ENCODE measurements around the gene FNDC3A.

The FNDC3A gene, protein sequence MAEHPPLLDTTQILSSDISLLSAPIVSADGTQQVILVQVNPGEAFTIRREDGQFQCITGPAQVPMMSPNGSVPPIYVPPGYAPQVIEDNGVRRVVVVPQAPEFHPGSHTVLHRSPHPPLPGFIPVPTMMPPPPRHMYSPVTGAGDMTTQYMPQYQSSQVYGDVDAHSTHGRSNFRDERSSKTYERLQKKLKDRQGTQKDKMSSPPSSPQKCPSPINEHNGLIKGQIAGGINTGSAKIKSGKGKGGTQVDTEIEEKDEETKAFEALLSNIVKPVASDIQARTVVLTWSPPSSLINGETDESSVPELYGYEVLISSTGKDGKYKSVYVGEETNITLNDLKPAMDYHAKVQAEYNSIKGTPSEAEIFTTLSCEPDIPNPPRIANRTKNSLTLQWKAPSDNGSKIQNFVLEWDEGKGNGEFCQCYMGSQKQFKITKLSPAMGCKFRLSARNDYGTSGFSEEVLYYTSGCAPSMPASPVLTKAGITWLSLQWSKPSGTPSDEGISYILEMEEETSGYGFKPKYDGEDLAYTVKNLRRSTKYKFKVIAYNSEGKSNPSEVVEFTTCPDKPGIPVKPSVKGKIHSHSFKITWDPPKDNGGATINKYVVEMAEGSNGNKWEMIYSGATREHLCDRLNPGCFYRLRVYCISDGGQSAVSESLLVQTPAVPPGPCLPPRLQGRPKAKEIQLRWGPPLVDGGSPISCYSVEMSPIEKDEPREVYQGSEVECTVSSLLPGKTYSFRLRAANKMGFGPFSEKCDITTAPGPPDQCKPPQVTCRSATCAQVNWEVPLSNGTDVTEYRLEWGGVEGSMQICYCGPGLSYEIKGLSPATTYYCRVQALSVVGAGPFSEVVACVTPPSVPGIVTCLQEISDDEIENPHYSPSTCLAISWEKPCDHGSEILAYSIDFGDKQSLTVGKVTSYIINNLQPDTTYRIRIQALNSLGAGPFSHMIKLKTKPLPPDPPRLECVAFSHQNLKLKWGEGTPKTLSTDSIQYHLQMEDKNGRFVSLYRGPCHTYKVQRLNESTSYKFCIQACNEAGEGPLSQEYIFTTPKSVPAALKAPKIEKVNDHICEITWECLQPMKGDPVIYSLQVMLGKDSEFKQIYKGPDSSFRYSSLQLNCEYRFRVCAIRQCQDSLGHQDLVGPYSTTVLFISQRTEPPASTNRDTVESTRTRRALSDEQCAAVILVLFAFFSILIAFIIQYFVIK

DNA sequence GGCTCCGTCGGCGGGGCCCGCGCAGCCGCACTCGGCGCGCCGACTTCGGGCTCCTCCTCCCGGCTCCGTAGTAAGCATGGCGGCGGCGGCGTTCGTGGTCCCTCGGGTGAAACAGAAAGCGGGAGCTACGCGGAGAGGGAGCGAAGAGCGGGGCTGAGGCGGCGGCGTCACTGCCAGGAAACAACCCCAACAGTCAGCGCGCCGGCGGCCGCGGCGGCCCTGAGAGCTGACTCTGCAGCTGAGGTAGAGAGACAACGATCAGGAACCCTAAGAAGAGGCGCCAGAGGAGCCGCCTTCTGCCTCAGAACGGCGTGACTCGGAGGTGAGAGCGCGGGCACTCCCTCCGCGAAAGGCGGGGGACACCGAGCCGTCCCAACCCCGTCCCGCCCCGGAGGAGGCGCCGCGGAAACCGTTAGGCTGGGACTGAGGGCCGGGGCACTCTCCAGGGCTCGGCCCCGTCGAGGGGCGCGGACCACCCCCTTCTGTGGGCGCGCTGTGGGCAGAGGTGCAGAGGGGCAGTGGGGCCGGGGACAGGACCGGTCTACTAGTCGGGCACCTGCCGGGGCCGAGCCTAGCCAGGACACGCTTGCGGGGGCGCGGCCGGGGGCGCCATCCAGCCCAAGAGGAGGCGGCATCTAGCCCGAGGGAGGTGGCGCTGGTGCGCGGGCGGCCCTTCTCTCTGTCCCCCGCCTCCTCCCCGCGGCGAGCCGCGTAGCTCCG is at the start of gene FNDC3A:
Gene FNDC3A (plus strand): TSS at position 57 of the 720 bp plus-strand sequence. CDS start 30,279 bp downstream, outside the sequence.
- DNase-seq: no peak

DNA sequence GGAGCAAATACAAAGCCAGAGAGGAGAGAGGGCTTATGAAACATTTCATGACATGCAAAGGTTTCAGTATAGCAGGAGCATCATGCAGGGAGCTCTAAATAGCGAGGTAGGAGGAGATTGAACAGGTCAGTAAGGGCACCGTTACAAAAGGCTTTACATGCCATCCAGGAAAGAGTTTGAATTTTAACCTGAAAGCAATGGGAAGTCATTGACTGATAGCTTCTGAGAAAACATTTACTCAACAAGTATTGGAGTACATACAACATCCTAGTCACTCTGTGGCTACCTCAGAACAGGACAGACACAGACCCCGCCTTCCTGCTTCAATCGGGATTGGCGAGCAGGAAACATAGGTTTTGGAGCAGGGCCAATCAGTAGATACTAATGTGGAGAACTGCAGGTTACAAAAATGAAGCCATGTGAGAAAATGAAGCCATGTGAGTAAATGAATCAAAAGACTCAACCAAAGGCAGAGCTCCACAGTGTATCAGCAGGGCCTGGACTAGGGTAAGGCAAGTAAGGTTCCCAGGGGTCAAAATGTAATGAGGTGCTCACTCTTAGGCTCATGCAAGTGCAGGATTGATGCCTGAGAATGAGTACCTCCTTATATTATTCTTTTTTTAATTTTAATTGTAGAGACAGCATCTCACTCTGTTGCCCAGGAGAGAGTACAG is 46.8 kb upstream of the FNDC3A start:
- no peak for DNase-seq

DNA sequence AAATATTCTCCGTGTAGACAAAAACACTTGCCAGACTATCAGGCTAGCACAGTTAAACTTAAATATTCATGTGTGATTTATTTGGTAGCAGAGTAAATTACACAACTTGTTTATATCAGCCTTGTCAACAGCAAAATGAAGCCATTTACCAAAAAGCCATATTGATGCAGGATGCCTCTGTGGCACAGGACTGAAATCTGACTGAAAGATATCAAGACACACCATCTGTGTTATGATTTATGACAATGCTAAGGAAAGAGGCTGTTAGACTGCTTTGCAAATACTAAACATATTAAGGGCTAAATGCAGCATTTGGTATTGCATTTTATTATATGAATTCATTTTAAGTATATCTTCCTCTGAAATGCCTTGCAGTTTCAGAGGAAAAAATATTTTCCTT is 44.8 kb upstream of the FNDC3A start:
- DNase-seq: no peak

DNA sequence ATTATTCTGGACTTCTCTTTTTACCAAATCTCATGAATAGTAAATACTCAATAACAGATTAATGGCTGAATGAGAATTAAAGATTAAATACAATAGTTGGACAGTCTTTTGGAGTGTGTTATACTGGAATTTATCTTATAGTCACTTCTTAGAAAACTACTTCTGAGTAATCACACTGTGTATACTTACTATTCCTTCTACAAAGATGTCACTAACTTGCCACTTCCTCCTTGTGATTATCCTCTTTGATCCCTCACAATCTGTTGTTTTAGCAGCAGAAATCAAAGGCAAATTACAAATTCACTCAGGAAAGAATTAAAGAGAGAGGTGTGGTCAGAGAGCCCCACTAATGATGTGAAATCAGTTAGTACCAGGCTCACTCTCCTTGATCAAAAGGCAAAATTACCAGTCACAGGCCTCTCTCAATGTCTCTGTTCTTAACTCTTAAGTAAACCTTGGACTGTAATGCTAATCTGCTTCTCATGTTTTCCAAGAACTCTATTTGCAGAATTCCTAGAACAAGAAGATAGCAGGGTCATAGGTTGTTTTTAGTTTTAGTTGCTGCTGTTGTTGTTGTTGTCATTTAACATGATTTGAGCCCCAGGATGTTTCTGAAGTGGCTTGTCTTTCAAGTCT is 37.3 kb upstream of the FNDC3A start:
- DNase-seq: no peak

DNA sequence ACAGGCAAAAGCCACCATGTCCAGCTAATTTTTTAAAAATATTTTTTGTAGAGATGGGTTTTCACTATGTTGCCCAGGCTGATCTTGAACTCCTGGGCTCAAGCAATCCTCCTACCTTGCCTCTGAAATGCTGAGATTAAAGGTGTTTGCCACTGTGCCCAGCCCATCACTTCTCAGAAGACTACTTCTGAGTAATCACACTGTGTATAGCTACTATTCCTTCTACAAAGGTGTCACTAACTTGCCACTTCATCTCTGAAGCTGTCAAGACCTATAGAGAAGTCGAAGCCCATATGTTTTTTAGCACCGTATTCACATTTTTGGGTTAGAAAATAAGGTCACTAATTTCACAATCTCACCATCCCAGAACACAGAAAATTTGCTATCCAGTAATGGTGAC is 36.0 kb upstream of the FNDC3A start:
- no peak for DNase-seq

DNA sequence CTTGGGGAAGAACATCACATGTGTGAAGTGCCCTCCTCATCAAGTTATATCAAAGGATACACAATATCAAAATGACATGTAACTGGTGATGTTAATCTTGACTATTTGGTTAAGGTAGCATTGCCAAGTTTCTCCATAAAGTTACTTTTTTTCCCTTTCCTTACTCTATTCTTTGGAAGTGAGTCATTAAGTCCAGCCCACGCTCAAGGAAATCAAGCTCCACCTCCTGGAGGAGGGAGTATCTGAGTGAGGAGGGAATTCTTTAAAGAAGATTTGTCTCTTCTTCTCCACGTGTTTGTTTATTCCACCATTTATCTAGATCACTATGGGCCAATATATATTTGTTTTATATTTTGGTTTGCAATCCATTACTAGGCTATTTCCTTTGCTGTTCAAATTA is 33.6 kb upstream of the FNDC3A start:
- no peak for DNase-seq

DNA sequence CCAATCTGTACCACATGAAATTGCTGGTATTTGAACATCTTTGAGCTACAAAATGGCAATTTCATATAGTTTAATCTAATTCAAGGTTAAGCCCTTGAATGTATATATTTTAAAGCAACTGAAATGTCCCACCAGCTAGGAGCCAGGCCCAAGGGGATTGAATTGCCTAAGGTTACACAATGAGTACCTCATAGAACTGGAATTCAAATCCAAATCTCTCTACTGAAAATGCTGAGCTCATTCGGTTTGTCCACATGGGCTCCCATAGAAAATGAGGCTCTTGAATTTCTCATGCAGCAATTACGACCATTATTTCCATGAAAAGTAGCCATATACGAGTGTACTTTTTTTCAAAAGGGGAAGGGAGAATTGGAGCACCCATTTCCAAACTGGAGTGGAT is 31.5 kb upstream of the FNDC3A start:
- DNase-seq: no peak

- no peak for DNase-seq
Observed at GRCh38 chr13:48945626-48946025, 30.1 kb upstream of the FNDC3A start.

GRCh38 chr13:48946163-48946562 is 29.5 kb upstream of the FNDC3A start:
- DNase-seq: no peak

- DNase-seq: no peak
Observed at GRCh38 chr13:48949566-48950500, 25.9 kb upstream of the FNDC3A start.

DNA sequence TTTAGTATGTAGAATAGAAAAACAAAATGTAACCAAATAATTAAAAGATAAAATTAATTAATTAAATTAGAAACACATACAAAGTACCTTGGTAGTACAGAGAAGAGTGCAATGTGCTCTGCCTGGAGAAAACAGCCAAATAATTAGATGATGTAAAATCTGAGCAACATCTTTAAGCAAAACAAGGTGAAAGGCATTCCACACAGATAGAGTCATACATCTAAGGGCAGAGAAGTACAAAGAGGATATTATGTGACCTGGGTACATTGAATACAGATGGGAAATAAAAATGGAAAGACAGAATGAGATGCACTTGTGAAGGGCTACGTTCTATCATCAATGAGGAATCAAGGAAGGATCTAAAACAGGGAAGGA is 25.2 kb upstream of the FNDC3A start:
- no peak for DNase-seq

- DNase-seq: no peak
Observed at GRCh38 chr13:48954081-48954480, 21.6 kb upstream of the FNDC3A start.

DNA sequence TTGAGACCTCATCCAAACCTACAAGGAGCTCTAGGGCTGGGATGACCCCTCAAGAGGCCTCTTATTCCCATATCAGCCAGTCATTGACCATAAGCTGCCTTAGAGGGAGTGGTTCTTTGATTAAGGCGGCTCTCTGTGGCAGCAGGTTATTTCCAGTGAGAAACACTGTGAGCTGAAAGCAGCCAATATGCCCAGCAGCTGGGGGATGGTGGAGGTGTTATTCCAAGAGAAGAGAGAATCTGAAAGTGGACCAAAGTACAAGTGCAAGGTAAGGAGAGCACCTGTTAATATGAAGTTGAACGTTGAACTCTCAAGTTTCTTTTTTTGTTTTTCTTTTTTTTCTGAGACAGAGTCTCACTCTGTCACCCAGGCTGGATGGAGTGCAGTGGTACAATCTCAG is 20.2 kb upstream of the FNDC3A start:
- no peak for DNase-seq

DNA sequence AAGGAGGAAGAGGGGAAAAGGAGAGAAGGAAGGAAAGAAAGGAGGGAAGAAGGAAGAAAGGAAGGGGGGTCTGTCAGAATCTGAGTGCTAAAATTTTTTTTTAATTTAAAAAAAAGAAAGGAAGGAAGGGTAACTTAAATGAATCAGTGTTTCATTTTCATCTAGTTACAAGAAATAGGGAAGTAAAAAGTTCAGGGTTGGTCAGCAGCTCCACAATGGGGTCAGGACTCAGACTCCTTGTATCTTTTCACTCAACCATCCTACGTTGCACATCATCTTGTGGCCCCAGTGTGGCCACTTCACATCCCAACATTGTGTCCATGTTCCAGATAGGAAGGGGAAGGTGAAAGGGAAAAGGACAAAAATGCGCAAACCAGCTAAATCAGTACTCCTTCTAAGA is 14.3 kb upstream of the FNDC3A start:
- no peak for DNase-seq

DNA sequence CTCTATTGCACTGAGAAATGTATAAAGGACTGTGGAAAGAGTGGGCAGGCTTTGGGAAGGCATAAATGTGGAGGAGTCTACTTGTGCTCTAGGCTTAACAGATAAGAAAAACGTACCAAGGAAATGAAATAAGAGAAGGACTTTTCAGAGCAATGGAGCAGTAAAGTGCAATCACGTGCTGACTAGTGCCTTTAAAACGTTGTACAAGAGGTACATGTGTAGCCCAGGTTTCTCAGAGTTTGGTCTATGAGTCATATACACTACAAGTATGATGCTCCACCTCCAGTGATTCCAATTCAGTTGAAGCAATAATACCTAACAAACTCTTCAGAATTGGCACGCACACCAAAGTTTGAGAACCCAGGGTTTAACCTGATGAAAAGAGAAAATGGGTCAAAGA is 13.4 kb upstream of the FNDC3A start:
- DNase-seq: no peak

GRCh38 chr13:48965736-48966135 is 10.0 kb upstream of the FNDC3A start:
- DNase-seq: no peak

- DNase-seq: no peak
Observed at GRCh38 chr13:48969685-48970084, 6.0 kb upstream of the FNDC3A start.

DNA sequence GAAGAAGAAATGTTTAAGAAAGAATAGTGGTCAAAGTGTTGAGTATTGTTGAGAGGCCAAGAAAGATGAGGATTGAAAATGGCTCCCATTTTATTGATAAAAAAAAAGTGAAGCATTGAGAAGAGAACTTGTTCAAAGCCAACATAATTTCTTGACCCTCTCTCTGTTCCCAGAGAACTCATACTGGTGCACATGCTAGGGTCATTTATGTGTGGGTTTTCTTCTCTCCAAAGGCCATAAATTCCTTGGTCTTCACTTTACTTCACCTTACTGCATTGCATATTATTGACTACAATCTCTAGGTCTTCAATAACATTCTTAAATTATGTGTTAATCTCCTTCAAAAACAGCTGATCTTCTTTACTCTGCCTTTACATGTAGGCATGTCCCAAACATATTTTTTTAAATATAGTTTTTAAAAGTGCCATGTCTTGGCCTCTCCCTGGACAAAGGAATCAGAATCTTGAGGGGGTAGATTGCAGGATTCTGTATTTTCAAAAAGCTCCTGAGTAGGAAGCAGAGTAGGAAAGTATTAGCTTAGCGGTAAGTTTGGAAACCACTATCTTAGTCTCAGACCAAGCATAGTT is 1.8 kb upstream of the FNDC3A start:
- DNase-seq: no peak

DNA sequence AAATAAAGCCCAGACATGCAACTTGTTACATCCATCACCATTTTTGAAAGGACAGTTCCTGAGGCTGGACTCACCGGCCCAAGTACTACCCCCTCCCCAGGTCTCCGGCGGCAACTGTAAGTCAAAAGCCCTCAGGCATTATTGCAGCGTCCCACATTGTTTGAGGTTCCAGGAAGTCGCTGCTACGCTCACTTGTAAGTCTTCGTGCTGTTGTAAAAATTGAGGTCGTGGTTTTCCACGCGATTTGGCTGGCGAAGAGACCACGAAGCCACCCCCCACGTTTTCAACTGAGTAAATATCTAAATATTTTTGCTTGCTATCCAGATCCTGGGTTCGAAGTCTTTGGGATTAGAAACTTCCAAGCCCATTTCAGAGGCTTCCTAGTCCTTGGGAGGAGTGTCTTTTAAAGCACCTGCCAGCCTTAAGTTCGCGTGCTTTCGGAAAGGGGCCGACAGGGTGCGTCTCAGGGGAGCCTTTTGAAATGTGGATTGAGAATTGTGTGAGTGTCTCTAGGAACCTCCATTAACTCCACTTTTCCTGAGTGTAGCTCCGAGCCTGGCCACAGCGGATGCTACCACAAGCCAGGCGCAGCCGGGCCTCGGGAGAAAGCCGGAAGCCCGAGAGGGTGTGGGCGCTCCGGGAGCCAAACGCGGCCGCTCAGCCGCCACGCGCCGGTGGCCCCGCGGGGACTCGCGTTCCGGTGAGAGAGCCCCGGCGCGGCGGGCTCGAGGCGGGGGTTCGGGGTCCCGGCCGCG is 434 bp upstream of the FNDC3A start:
- no peak for DNase-seq
